Nephron (organoid): ENCODE measurements around the gene ELOVL7.

Source experiments
- H3K27ac Mint-ChIP-seq, 3 experiments: 2 replicates each; pipeline ENCODE4 v1.8.0; 2020; ENCODE audit warnings: mixed read lengths in 3 of 3, mild to moderate bottlenecking in 2 of 3, moderate library complexity in 1 of 3
- H3K27me3 Mint-ChIP-seq: 2 replicates; pipeline ENCODE4 v1.8.0; 2021; ENCODE audit warnings: low read depth, mild to moderate bottlenecking, moderate library complexity, mixed read lengths
- H3K36me3 Mint-ChIP-seq: 2 replicates; pipeline ENCODE4 v1.8.0; 2020; ENCODE audit warnings: low read depth, mixed read lengths
- H3K4me1 Mint-ChIP-seq: 2 replicates; pipeline ENCODE4 v1.8.0; 2020; ENCODE audit warnings: mixed read lengths
- H3K4me3 Mint-ChIP-seq, 3 experiments: 2 replicates each; pipeline ENCODE4 v1.8.0; 2020; ENCODE audit warnings: mild to moderate bottlenecking in 3 of 3, mixed read lengths in 3 of 3, moderate library complexity in 2 of 3
- H3K9me3 Mint-ChIP-seq: 2 replicates; pipeline ENCODE4 v1.8.0; 2020; ENCODE audit warnings: mixed read lengths
- CTCF ChIP-seq, 3 experiments: fragments of 200-600 bp; sonication (generic); IDR thresholded peaks; one replicate each; pipeline ENCODE4 v1.5.0; 2021; ENCODE audit warnings: antibody characterized with exemption in 3 of 3; ENCODE audit not compliant: unreplicated experiment in 3 of 3

Gene ELOVL7

GRCh38 chr5:60829490-60830266 is 14.4 kb downstream of the ELOVL7 start:
- Mint-ChIP-seq H3K27me3 (peaks cover 4% of the 10 kb centered on the region), H3K4me3 (no peak overlapping the region), H3K4me1 (no peaks in the 10 kb centered on the region), H3K36me3 (no peaks in the 10 kb centered on the region), H3K27ac (no peak overlapping the region), H3K9me3 (no peaks in the 10 kb centered on the region)
- TF ChIP-seq CTCF (IDR thresholded peaks at IDR 0.05; ENCODE audit: unreplicated experiment in 3 of 3), result no peak

DNA sequence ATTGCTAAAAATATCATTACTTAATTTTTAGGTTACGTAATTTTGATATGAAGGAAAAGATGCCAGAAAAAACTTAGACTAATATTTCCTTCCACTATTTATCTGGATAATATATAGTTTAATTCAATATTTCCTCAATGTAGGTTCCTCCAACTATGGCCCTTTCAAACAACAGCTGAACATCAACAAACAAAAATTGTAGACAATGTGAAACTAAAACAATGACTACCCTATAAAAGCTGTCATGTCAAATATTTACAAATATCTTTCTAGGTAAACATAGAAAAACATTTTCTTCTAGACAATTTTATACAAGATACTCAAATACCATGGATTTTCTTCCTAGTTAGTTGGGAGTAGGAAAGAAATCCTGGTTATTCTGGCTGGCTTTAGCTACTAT is 16.9 kb downstream of the ELOVL7 start:
- H3K36me3 Mint-ChIP-seq, result no peaks in the 10 kb centered on the region
- no peak overlapping the region for H3K4me3 Mint-ChIP-seq
- TF ChIP-seq CTCF (IDR thresholded peaks at IDR 0.05; ENCODE audit: unreplicated experiment in 3 of 3), result no peak
- H3K27me3 Mint-ChIP-seq, result peaks cover 4% of the 10 kb centered on the region
- H3K9me3 Mint-ChIP-seq, result no peaks in the 10 kb centered on the region
- no peaks in the 10 kb centered on the region for H3K4me1 Mint-ChIP-seq
- H3K27ac Mint-ChIP-seq, result no peak overlapping the region

DNA sequence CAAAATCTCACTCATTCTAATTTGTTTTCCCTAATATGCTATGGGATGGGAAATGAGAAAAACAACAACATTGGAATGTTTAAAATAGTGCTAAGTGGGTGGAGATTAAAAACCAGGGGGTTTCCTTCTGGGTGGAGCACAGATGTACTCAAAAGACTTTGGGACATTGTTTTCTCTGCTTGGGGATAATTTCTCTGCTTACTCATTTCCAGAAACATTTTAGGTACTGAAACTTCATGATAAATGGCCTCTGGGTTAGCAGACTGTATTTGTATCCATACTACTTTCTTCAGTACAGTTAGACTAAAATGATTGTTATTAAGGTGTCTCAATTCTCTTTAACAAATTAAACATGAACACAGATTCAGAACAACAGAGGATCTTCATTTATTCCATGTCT is 17.4 kb downstream of the ELOVL7 start:
- H3K27ac Mint-ChIP-seq, result no peak overlapping the region
- no peaks in the 10 kb centered on the region for H3K36me3 Mint-ChIP-seq
- no peak overlapping the region for H3K4me3 Mint-ChIP-seq
- H3K27me3 Mint-ChIP-seq, result peaks cover 4% of the 10 kb centered on the region
- TF ChIP-seq CTCF (IDR thresholded peaks at IDR 0.05; ENCODE audit: unreplicated experiment in 3 of 3), result no peak
- H3K9me3 Mint-ChIP-seq, result no peaks in the 10 kb centered on the region
- no peaks in the 10 kb centered on the region for H3K4me1 Mint-ChIP-seq

- no peaks in the 10 kb centered on the region for H3K36me3 Mint-ChIP-seq
- no peak overlapping the region for H3K27ac Mint-ChIP-seq
- no peaks in the 10 kb centered on the region for H3K9me3 Mint-ChIP-seq
- no peak for TF ChIP-seq CTCF (IDR thresholded peaks at IDR 0.05; ENCODE audit: unreplicated experiment in 3 of 3)
- peaks cover 4% of the 10 kb centered on the region for H3K27me3 Mint-ChIP-seq
- H3K4me3 Mint-ChIP-seq, result no peak overlapping the region
- no peaks in the 10 kb centered on the region for H3K4me1 Mint-ChIP-seq
Observed at GRCh38 chr5:60823574-60823973, 20.5 kb downstream of the ELOVL7 start.

GRCh38 chr5:60822285-60822556 is 21.8 kb downstream of the ELOVL7 start:
- H3K4me3 Mint-ChIP-seq, result no peak overlapping the region
- H3K4me1 Mint-ChIP-seq, result no peaks in the 10 kb centered on the region
- no peaks in the 10 kb centered on the region for H3K27me3 Mint-ChIP-seq
- H3K9me3 Mint-ChIP-seq, result no peaks in the 10 kb centered on the region
- H3K27ac Mint-ChIP-seq, result no peak overlapping the region
- TF ChIP-seq CTCF (IDR thresholded peaks at IDR 0.05; ENCODE audit: unreplicated experiment in 3 of 3), result no peak
- no peaks in the 10 kb centered on the region for H3K36me3 Mint-ChIP-seq
